ENCODE measurements around the gene SH2D7. TPM values are rescaled to one million over a fixed set of nuclear protein-coding genes. Genes with fewer than 3 reads are reported as not detected.

The SH2D7 gene
- total RNA-seq, 1 donor from 2014 or later, result not detected

GRCh38 chr15:78140292-78140691 lies 47.9 kb downstream of the SH2D7 start:
- H3K4me3 ChIP-seq (ENCODE audit: low read depth, low read length), result no peak overlapping the region
- H3K27me3 ChIP-seq (ENCODE audit: control insufficient read depth, insufficient read depth, low read length), result no peaks in the 10 kb centered on the region
- FAIRE-seq (no peak), DNase-seq (ENCODE audit: low read depth) (no peak)
- TF ChIP-seq CTCF (IDR thresholded peaks at IDR 0.05; ENCODE audit: insufficient read depth, low read length, severe bottlenecking), result no peak
- no peaks in the 10 kb centered on the region for H3K36me3 ChIP-seq (ENCODE audit: control insufficient read depth, insufficient read depth, low read length)

- Histone ChIP-seq H3K36me3 (ENCODE audit: control insufficient read depth, insufficient read depth, low read length) (no peaks in the 10 kb centered on the region), H3K4me3 (ENCODE audit: low read depth, low read length) (no peak overlapping the region), H3K27me3 (ENCODE audit: control insufficient read depth, insufficient read depth, low read length) (no peaks in the 10 kb centered on the region)
- no peak for DNase-seq (ENCODE audit: low read depth)
- no peak for TF ChIP-seq CTCF (IDR thresholded peaks at IDR 0.05; ENCODE audit: insufficient read depth, low read length, severe bottlenecking)
- FAIRE-seq, result no peak
Measured at GRCh38 chr15:78142332-78142731, 50.0 kb downstream of the SH2D7 start.

GRCh38 chr15:78146425-78147154 lies 54.2 kb downstream of the SH2D7 start:
- peak; percentile 63 for DNase-seq (ENCODE audit: low read depth)
- H3K36me3 ChIP-seq (ENCODE audit: control insufficient read depth, insufficient read depth, low read length), result no peaks in the 10 kb centered on the region
- no peak for TF ChIP-seq CTCF (IDR thresholded peaks at IDR 0.05; ENCODE audit: insufficient read depth, low read length, severe bottlenecking)
- H3K27me3 ChIP-seq (ENCODE audit: control insufficient read depth, insufficient read depth, low read length), result no peaks in the 10 kb centered on the region
- no peak overlapping the region for H3K4me3 ChIP-seq (ENCODE audit: low read depth, low read length)
- FAIRE-seq, result no peak

- Histone ChIP-seq H3K27me3 (ENCODE audit: control insufficient read depth, insufficient read depth, low read length) (no peaks in the 10 kb centered on the region), H3K4me3 (ENCODE audit: low read depth, low read length) (no peak overlapping the region), H3K36me3 (ENCODE audit: control insufficient read depth, insufficient read depth, low read length) (no peaks in the 10 kb centered on the region)
- no peak for FAIRE-seq
- TF ChIP-seq CTCF (IDR thresholded peaks at IDR 0.05; ENCODE audit: insufficient read depth, low read length, severe bottlenecking), result no peak
- no peak for DNase-seq (ENCODE audit: low read depth)
Measured at GRCh38 chr15:78147566-78147965, 55.2 kb downstream of the SH2D7 start.

- no peaks in the 10 kb centered on the region for H3K36me3 ChIP-seq (ENCODE audit: control insufficient read depth, insufficient read depth, low read length)
- TF ChIP-seq CTCF (IDR thresholded peaks at IDR 0.05; ENCODE audit: insufficient read depth, low read length, severe bottlenecking), result no peak
- H3K4me3 ChIP-seq (ENCODE audit: low read depth, low read length), result peak overlapping the region; percentile 66
- FAIRE-seq (no peak), DNase-seq (ENCODE audit: low read depth) (no peak)
- no peaks in the 10 kb centered on the region for H3K27me3 ChIP-seq (ENCODE audit: control insufficient read depth, insufficient read depth, low read length)
Measured at GRCh38 chr15:78148392-78149067, 56.2 kb downstream of the SH2D7 start.
